GM12872 (cell line): Measurements from ENCODE around the gene SREK1.

Experiments used
- CTCF ChIP-seq: IDR thresholded peaks from 3 replicates; pipeline ENCODE4 v1.5.1; 2011; ENCODE audit warnings: low read depth, mild to moderate bottlenecking, low read length, moderate library complexity; ENCODE audit not compliant: insufficient read depth

SREK1 gene

GRCh38 chr5:66169534-66169933, 25.4 kb downstream of the SREK1 start:
- no peak for TF ChIP-seq CTCF

- TF ChIP-seq CTCF: no peak
Measured at GRCh38 chr5:66170195-66170919, 26.3 kb downstream of the SREK1 start.

GRCh38 chr5:66171349-66172344, 27.5 kb downstream of the SREK1 start:
- TF ChIP-seq CTCF: peak; percentile 40; the same call in 2 of the 3 replicates

- TF ChIP-seq CTCF: 0 out of 3 replicates have a peak, but pooled peaks have one; percentile 8
Measured at GRCh38 chr5:66174338-66174737, 30.2 kb downstream of the SREK1 start.

- no peak for TF ChIP-seq CTCF
Measured at GRCh38 chr5:66178799-66179198, 34.7 kb downstream of the SREK1 start.

- no peak for TF ChIP-seq CTCF
Measured at GRCh38 chr5:66179297-66180051, 35.4 kb downstream of the SREK1 start.
